ENCODE data around the gene IFNW1.

The IFNW1 gene

GRCh38 chr9:21102305-21102704 is 39.3 kb downstream of the IFNW1 start:
- no peak for TF ChIP-seq CTCF (IDR thresholded peaks at IDR 0.05; ENCODE audit: insufficient read depth, low read depth, low read length, missing control alignments)
- peak; percentile 20 for DNase-seq (ENCODE audit: low read depth)
- H3K4me3 ChIP-seq (ENCODE audit: low read length), result no peak overlapping the region

GRCh38 chr9:21097817-21098216 is 43.8 kb downstream of the IFNW1 start:
- TF ChIP-seq CTCF (IDR thresholded peaks at IDR 0.05; ENCODE audit: insufficient read depth, low read depth, low read length, missing control alignments), result no peak
- no peak for DNase-seq (ENCODE audit: low read depth)
- no peak overlapping the region for H3K4me3 ChIP-seq (ENCODE audit: low read length)

- TF ChIP-seq CTCF (IDR thresholded peaks at IDR 0.05; ENCODE audit: insufficient read depth, low read depth, low read length, missing control alignments), result no peak
- no peak for DNase-seq (ENCODE audit: low read depth)
- H3K4me3 ChIP-seq (ENCODE audit: low read length), result no peak overlapping the region
These were observed 44.8 kb downstream of the IFNW1 start for GRCh38 chr9:21096901-21097255.

DNA sequence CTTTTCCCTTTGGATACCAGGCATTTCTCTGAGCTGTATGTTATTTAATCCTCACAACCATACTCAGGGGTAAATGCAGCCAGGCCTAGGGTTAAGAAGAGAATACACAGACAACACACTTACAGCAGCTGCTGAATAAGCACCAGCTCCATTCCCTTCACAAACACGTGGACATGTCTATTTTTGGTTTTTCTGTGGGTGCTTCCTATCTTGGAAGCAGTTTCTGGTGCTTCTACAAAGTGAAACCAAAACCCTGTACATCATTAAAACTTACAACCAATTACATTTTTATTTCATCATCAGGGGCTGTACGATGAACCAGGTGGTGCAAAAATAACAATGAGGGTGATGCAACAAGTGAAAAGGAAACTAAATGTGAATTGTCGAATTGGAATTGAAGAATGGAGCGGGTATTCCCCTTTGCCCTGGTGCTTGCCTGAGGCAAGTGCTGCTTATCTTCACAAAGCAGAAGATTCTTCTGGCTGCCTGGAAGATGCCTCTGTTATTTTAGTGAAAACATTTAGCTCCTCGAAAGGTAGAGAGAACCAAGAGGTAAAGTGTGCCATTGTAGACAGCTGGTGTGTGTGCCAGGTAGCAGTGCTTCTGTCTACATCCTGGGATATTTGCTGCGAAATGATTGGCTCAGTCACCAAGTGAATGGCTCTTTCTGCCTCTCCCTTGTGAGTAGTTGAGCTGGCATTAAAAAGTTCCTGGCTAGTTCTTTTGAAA is 45.3 kb downstream of the IFNW1 start:
- peak; percentile 91 for DNase-seq (ENCODE audit: low read depth)
- no peak for TF ChIP-seq CTCF (IDR thresholded peaks at IDR 0.05; ENCODE audit: insufficient read depth, low read depth, low read length, missing control alignments)
- peak overlapping the region; percentile 25 for H3K4me3 ChIP-seq (ENCODE audit: low read length)

GRCh38 chr9:21095561-21095960 is 46.1 kb downstream of the IFNW1 start:
- no peak for TF ChIP-seq CTCF (IDR thresholded peaks at IDR 0.05; ENCODE audit: insufficient read depth, low read depth, low read length, missing control alignments)
- no peak overlapping the region for H3K4me3 ChIP-seq (ENCODE audit: low read length)
- peak; percentile 59 for DNase-seq (ENCODE audit: low read depth)

Measured in epithelial cell of esophagus (primary cell).